WERI-Rb-1 (cell line): Measurements from ENCODE around the gene SLC26A9.
"Not testable (repeated sequence)": the region's sequence is repeated elsewhere in the genome, so short reads cannot be mapped to it uniquely, and the experiment has no call there.

Source experiments
- DNase-seq: peaks from one replicate; pipeline ENCODE4 v3.0.0-alpha.2; 2020
- H3K27ac ChIP-seq: fragments of 250-450 bp; sonication (Bioruptor Pico); 2 replicates; pipeline ENCODE4 v1.5.1; 2020; ENCODE audit warnings: mild to moderate bottlenecking, moderate library complexity
- H3K27me3 ChIP-seq: fragments of 250-450 bp; sonication (Bioruptor Pico); 2 replicates; pipeline ENCODE4 v1.5.1; 2021; ENCODE audit warnings: mild to moderate bottlenecking, low read depth, moderate library complexity; ENCODE audit not compliant: insufficient read depth, severe bottlenecking
- H3K36me3 ChIP-seq: fragments of 250-450 bp; sonication (Bioruptor Pico); 2 replicates; pipeline ENCODE4 v1.5.1; 2020; ENCODE audit warnings: mild to moderate bottlenecking, moderate library complexity
- H3K4me3 ChIP-seq: 2 replicates; pipeline ENCODE4 v1.5.1; 2011; ENCODE audit warnings: low read depth, mild to moderate bottlenecking, control low read depth, low read length
- H3K9me3 ChIP-seq: fragments of 250-450 bp; sonication (Bioruptor Pico); 2 replicates; pipeline ENCODE4 v1.5.1; 2021; ENCODE audit warnings: mild to moderate bottlenecking, moderate library complexity; ENCODE audit not compliant: severe bottlenecking
- CTCF ChIP-seq: IDR thresholded peaks from 2 replicates; pipeline ENCODE4 v1.5.1; 2011; ENCODE audit warnings: low read depth, mild to moderate bottlenecking, control low read depth, inconsistent platforms, low read length

The SLC26A9 gene

GRCh38 chr1:205914730-205915129 is 28.5 kb downstream of the SLC26A9 start:
- Histone ChIP-seq H3K36me3 (no peaks in the 10 kb centered on the region), H3K4me3 (no peak overlapping the region), H3K27ac (no peak overlapping the region), H3K9me3 (peaks cover 4% of the 10 kb centered on the region), H3K27me3 (no peaks in the 10 kb centered on the region)
- TF ChIP-seq CTCF = no peak
- no peak for DNase-seq

GRCh38 chr1:205914155-205914507 is 29.1 kb downstream of the SLC26A9 start:
- H3K4me3 ChIP-seq = no peak overlapping the region
- H3K9me3 ChIP-seq = peaks cover 2% of the 10 kb centered on the region
- no peak for DNase-seq
- TF ChIP-seq CTCF = no peak
- no peaks in the 10 kb centered on the region for H3K36me3 ChIP-seq
- H3K27me3 ChIP-seq = no peaks in the 10 kb centered on the region
- H3K27ac ChIP-seq = no peak overlapping the region

GRCh38 chr1:205913451-205914154 is 29.7 kb downstream of the SLC26A9 start:
- no peak overlapping the region for H3K4me3 ChIP-seq
- no peaks in the 10 kb centered on the region for H3K9me3 ChIP-seq
- TF ChIP-seq CTCF = no peak
- H3K27ac ChIP-seq = no peak overlapping the region
- DNase-seq = no peak
- no peaks in the 10 kb centered on the region for H3K36me3 ChIP-seq
- H3K27me3 ChIP-seq = no peaks in the 10 kb centered on the region

GRCh38 chr1:205907794-205908193 is 35.5 kb downstream of the SLC26A9 start:
- H3K4me3 ChIP-seq = no peak overlapping the region
- H3K9me3 ChIP-seq = peaks cover 8% of the 10 kb centered on the region
- TF ChIP-seq CTCF = peak; percentile 93
- peak; percentile 79 for DNase-seq
- no peaks in the 10 kb centered on the region for H3K27me3 ChIP-seq
- H3K36me3 ChIP-seq = no peaks in the 10 kb centered on the region
- H3K27ac ChIP-seq = no peak overlapping the region

- H3K27ac ChIP-seq, H3K4me3 ChIP-seq, H3K9me3 ChIP-seq, H3K27me3 ChIP-seq, H3K36me3 ChIP-seq, DNase-seq: not testable (repeated sequence)
These were observed 38.2 kb downstream of the SLC26A9 start for GRCh38 chr1:205905095-205905494.

GRCh38 chr1:205896351-205896750 is 46.9 kb downstream of the SLC26A9 start:
- H3K9me3 ChIP-seq = peaks cover 3% of the 10 kb centered on the region
- H3K27me3 ChIP-seq = no peaks in the 10 kb centered on the region
- no peak overlapping the region for H3K4me3 ChIP-seq
- no peak overlapping the region for H3K27ac ChIP-seq
- H3K36me3 ChIP-seq = no peaks in the 10 kb centered on the region
- no peak for DNase-seq
- TF ChIP-seq CTCF = no peak

- H3K27ac ChIP-seq, H3K4me3 ChIP-seq, H3K27me3 ChIP-seq, H3K9me3 ChIP-seq, H3K36me3 ChIP-seq, DNase-seq: not testable (repeated sequence)
These were observed 49.1 kb downstream of the SLC26A9 start for GRCh38 chr1:205894119-205894518.

- DNase-seq = peak; percentile 92
- not testable (repeated sequence) for H3K36me3 ChIP-seq, H3K4me3 ChIP-seq, H3K9me3 ChIP-seq, H3K27me3 ChIP-seq
- H3K27ac ChIP-seq = peak overlapping the region; percentile 50
These were observed 51.1 kb downstream of the SLC26A9 start for GRCh38 chr1:205892175-205892574.

GRCh38 chr1:205891481-205891880 is 51.8 kb downstream of the SLC26A9 start:
- H3K27me3 ChIP-seq, H3K4me3 ChIP-seq, H3K27ac ChIP-seq, H3K9me3 ChIP-seq, DNase-seq, H3K36me3 ChIP-seq: not testable (repeated sequence)

GRCh38 chr1:205890631-205891030 is 52.6 kb downstream of the SLC26A9 start:
- not testable (repeated sequence) for H3K27me3 ChIP-seq, DNase-seq, H3K9me3 ChIP-seq, H3K4me3 ChIP-seq, H3K27ac ChIP-seq, H3K36me3 ChIP-seq
